H7 (cell line): ENCODE measurements around the gene ANKS4B. TPM values are rescaled to one million over a fixed set of nuclear protein-coding genes. Genes with fewer than 3 reads are reported as not detected.
A peak's percentile ranks its signal among the peaks of the same experiment; 100 is the strongest.

Experiments used
- DNase-seq: peaks from one replicate; pipeline ENCODE4 v3.0.0; 2012
- H3K27me3 ChIP-seq: 2 replicates; pipeline ENCODE4 v1.6.0; 2011; ENCODE audit warnings: mild to moderate bottlenecking, low read length; ENCODE audit not compliant: control insufficient read depth, insufficient read depth
- H3K36me3 ChIP-seq: replicated peaks from 2 replicates; pipeline ENCODE4 v1.5.1; 2011; ENCODE audit warnings: low read length; ENCODE audit not compliant: control insufficient read depth, insufficient read depth
- H3K4me3 ChIP-seq: 2 replicates; pipeline ENCODE4 v1.5.1; 2011; ENCODE audit warnings: low read depth, mild to moderate bottlenecking, control low read depth, low read length, moderate library complexity; ENCODE audit not compliant: insufficient read depth
- total RNA-seq: library from RNA; depleted of rRNA; stranded (reverse); fragments of >200 nt; shearing (Covaris generic); gene quantifications from 2 replicates; pipeline ENCODE4 v1.2.3, GENCODE V29; 2014

The ANKS4B gene
- total RNA-seq, 1 experiment from 2014 or later = not detected

GRCh38 chr16:21203155-21203797, 30.2 kb upstream of the ANKS4B start:
- H3K4me3 ChIP-seq = no peak overlapping the region
- H3K27me3 ChIP-seq = no peaks in the 10 kb centered on the region
- DNase-seq = no peak
- no peaks in the 10 kb centered on the region for H3K36me3 ChIP-seq

- no peak for DNase-seq
- no peak overlapping the region for H3K4me3 ChIP-seq
- H3K27me3 ChIP-seq = no peaks in the 10 kb centered on the region
- H3K36me3 ChIP-seq = no peaks in the 10 kb centered on the region
These were observed 28.2 kb upstream of the ANKS4B start for GRCh38 chr16:21205303-21205702.

GRCh38 chr16:21206550-21206949, 26.9 kb upstream of the ANKS4B start:
- no peak for DNase-seq
- no peaks in the 10 kb centered on the region for H3K36me3 ChIP-seq
- no peak overlapping the region for H3K4me3 ChIP-seq
- no peaks in the 10 kb centered on the region for H3K27me3 ChIP-seq

- Histone ChIP-seq H3K36me3 (no peaks in the 10 kb centered on the region), H3K27me3 (no peaks in the 10 kb centered on the region), H3K4me3 (no peak overlapping the region)
- no peak for DNase-seq
These were observed 24.9 kb upstream of the ANKS4B start for GRCh38 chr16:21208446-21209230.

- Histone ChIP-seq H3K4me3 (no peak within 1 kb of the TSS), H3K36me3 (no peaks in the 10 kb centered on the region), H3K27me3 (no peaks in the 10 kb centered on the region)
- no peak for DNase-seq
These were observed 22.0 kb upstream of the ANKS4B start, which contains the start of gene ZP2 for GRCh38 chr16:21211486-21211885. TSS of gene ZP2 (minus strand) at chr16:21211574. CDS start at chr16:21211547, 27 bp downstream.

GRCh38 chr16:21214086-21214485, 19.4 kb upstream of the ANKS4B start:
- Histone ChIP-seq H3K36me3 (no peaks in the 10 kb centered on the region), H3K4me3 (no peak overlapping the region), H3K27me3 (no peaks in the 10 kb centered on the region)
- DNase-seq = no peak

GRCh38 chr16:21217121-21217520, 16.4 kb upstream of the ANKS4B start:
- no peak overlapping the region for H3K4me3 ChIP-seq
- H3K27me3 ChIP-seq = no peaks in the 10 kb centered on the region
- DNase-seq = no peak
- H3K36me3 ChIP-seq = no peaks in the 10 kb centered on the region

GRCh38 chr16:21218153-21218552, 15.3 kb upstream of the ANKS4B start:
- Histone ChIP-seq H3K27me3 (no peaks in the 10 kb centered on the region), H3K36me3 (no peaks in the 10 kb centered on the region), H3K4me3 (no peak overlapping the region)
- no peak for DNase-seq

- no peak overlapping the region for H3K4me3 ChIP-seq
- H3K36me3 ChIP-seq = no peaks in the 10 kb centered on the region
These were observed 13.9 kb upstream of the ANKS4B start for GRCh38 chr16:21219551-21219950.

GRCh38 chr16:21222495-21223337, 10.8 kb upstream of the ANKS4B start:
- H3K27me3 ChIP-seq = no peaks in the 10 kb centered on the region
- DNase-seq = no peak
- H3K4me3 ChIP-seq = no peak overlapping the region
- no peaks in the 10 kb centered on the region for H3K36me3 ChIP-seq

More at GRCh38 chr16:21219551-21219950, 13.9 kb upstream of the ANKS4B start:
- no peak for DNase-seq
- no peaks in the 10 kb centered on the region for H3K27me3 ChIP-seq

- DNase-seq = peak; percentile 22
- Histone ChIP-seq H3K36me3 (no peaks in the 10 kb centered on the region), H3K27me3 (peaks cover 1% of the 10 kb centered on the region; the same call in 1 of the 2 replicates), H3K4me3 (no peak overlapping the region)
These were observed 9.7 kb upstream of the ANKS4B start for GRCh38 chr16:21223787-21224186.

- H3K27me3 ChIP-seq = peaks cover 1% of the 10 kb centered on the region; the same call in 1 of the 2 replicates
- no peaks in the 10 kb centered on the region for H3K36me3 ChIP-seq
- DNase-seq = no peak
These were observed 8.7 kb upstream of the ANKS4B start for GRCh38 chr16:21224800-21225199.

GRCh38 chr16:21226749-21227148, 6.8 kb upstream of the ANKS4B start:
- DNase-seq = no peak
- Histone ChIP-seq H3K4me3 (no peak overlapping the region), H3K36me3 (no peaks in the 10 kb centered on the region), H3K27me3 (peaks cover 1% of the 10 kb centered on the region; the same call in 1 of the 2 replicates)

More at GRCh38 chr16:21224800-21225199, 8.7 kb upstream of the ANKS4B start:
- H3K4me3 ChIP-seq = no peak overlapping the region

- Histone ChIP-seq H3K36me3 (no peaks in the 10 kb centered on the region), H3K4me3 (no peak overlapping the region), H3K27me3 (peaks cover 1% of the 10 kb centered on the region; the same call in 1 of the 2 replicates)
- DNase-seq = no peak
These were observed 5.6 kb upstream of the ANKS4B start for GRCh38 chr16:21227866-21228265.
